ENCODE results near the gene DDX52.
"Not testable (repeated sequence)": the region's sequence is repeated elsewhere in the genome, so short reads cannot be mapped to it uniquely, and the experiment has no call there.

DDX52 gene

GRCh38 chr17:37614823-37615222 lies 28.4 kb downstream of the DDX52 start:
- no peak for DNase-seq (ENCODE audit: low read depth)
- H3K4me3 ChIP-seq (ENCODE audit: low read depth, low read length) = no peak overlapping the region
- no peak for TF ChIP-seq MAX (IDR thresholded peaks at IDR 0.05; ENCODE audit: low read depth, low read length)
- TF ChIP-seq MYC (IDR thresholded peaks at IDR 0.05; ENCODE audit: low read depth, low read length) = no peak
- TF ChIP-seq CTCF (IDR thresholded peaks at IDR 0.05; ENCODE audit: low read depth, low read length) = no peak
- no peak for TF ChIP-seq POLR2A (IDR thresholded peaks at IDR 0.05; ENCODE audit: extremely low read depth, insufficient read length)

GRCh38 chr17:37614391-37614790 lies 28.9 kb downstream of the DDX52 start:
- no peak for DNase-seq (ENCODE audit: low read depth)
- no peak overlapping the region for H3K4me3 ChIP-seq (ENCODE audit: low read depth, low read length)
- TF ChIP-seq MYC (IDR thresholded peaks at IDR 0.05; ENCODE audit: low read depth, low read length) (no peak), MAX (IDR thresholded peaks at IDR 0.05; ENCODE audit: low read depth, low read length) (no peak), CTCF (IDR thresholded peaks at IDR 0.05; ENCODE audit: low read depth, low read length) (no peak), POLR2A (IDR thresholded peaks at IDR 0.05; ENCODE audit: extremely low read depth, insufficient read length) (no peak)

- DNase-seq (ENCODE audit: low read depth) = peak; percentile 12
- no peak overlapping the region for H3K4me3 ChIP-seq (ENCODE audit: low read depth, low read length)
- no peak for TF ChIP-seq CTCF (IDR thresholded peaks at IDR 0.05; ENCODE audit: low read depth, low read length)
- no peak for TF ChIP-seq MYC (IDR thresholded peaks at IDR 0.05; ENCODE audit: low read depth, low read length)
- TF ChIP-seq MAX (IDR thresholded peaks at IDR 0.05; ENCODE audit: low read depth, low read length) = no peak
- no peak for TF ChIP-seq POLR2A (IDR thresholded peaks at IDR 0.05; ENCODE audit: extremely low read depth, insufficient read length)
These were observed 32.3 kb downstream of the DDX52 start for GRCh38 chr17:37610971-37611370.

- not testable (repeated sequence) for DNase-seq (ENCODE audit: low read depth)
- H3K4me3 ChIP-seq (ENCODE audit: low read depth, low read length) = peak overlapping the region; percentile 64
These were observed 33.2 kb downstream of the DDX52 start for GRCh38 chr17:37610041-37610420.

GRCh38 chr17:37609170-37610040 lies 33.8 kb downstream of the DDX52 start, which contains the start of gene SYNRG:
TSS of gene SYNRG (minus strand) at chr17:37609418. CDS start at chr17:37609355, 63 bp downstream.
- peak within 1 kb of the TSS; percentile 85 for H3K4me3 ChIP-seq (ENCODE audit: low read depth, low read length)
- TF ChIP-seq MYC (IDR thresholded peaks at IDR 0.05; ENCODE audit: low read depth, low read length) (peak; percentile 76), CTCF (IDR thresholded peaks at IDR 0.05; ENCODE audit: low read depth, low read length) (peak; percentile 36), POLR2A (IDR thresholded peaks at IDR 0.05; ENCODE audit: extremely low read depth, insufficient read length) (peak; percentile 67), MAX (IDR thresholded peaks at IDR 0.05; ENCODE audit: low read depth, low read length) (peak; percentile 99)
- peak; percentile 98 for DNase-seq (ENCODE audit: low read depth)

GRCh38 chr17:37608351-37609169 lies 34.7 kb downstream of the DDX52 start:
- peak overlapping the region; percentile 85 for H3K4me3 ChIP-seq (ENCODE audit: low read depth, low read length)
- DNase-seq (ENCODE audit: low read depth) = peak; percentile 77
- TF ChIP-seq CTCF (IDR thresholded peaks at IDR 0.05; ENCODE audit: low read depth, low read length) = no peak
- TF ChIP-seq MYC (IDR thresholded peaks at IDR 0.05; ENCODE audit: low read depth, low read length) = no peak
- no peak for TF ChIP-seq MAX (IDR thresholded peaks at IDR 0.05; ENCODE audit: low read depth, low read length)
- no peak for TF ChIP-seq POLR2A (IDR thresholded peaks at IDR 0.05; ENCODE audit: extremely low read depth, insufficient read length)
